Activated CD4-positive, alpha-beta T cell treated with anti-CD3 and anti-CD28 coated beads for 36 hours (primary cell): ENCODE data around the gene C14orf180. TPM values are rescaled to one million over a fixed set of nuclear protein-coding genes. Genes with fewer than 3 reads are reported as not detected.
A peak's percentile ranks its signal among the peaks of the same experiment; 100 is the strongest.

ENCODE experiments used
- ATAC-seq: fragments of 200-7000 bp; cut with Tn5 transposase; one replicate; pipeline ENCODE4 v1.10.0; 2021; ENCODE audit warnings: mild to moderate bottlenecking, moderate library complexity
- CTCF ChIA-PET: fragments of 350-600 bp; sonication (Branson Sonifier 250); formaldehyde crosslinking; loops from one replicate; lab custom pipeline; 2021; ENCODE audit warnings: antibody characterized with exemption; lab: Charles Lee
- POLR2A ChIA-PET: fragments of 350-600 bp; sonication (Branson Sonifier 250); formaldehyde crosslinking; loops from one replicate; lab custom pipeline; 2021; ENCODE audit warnings: antibody characterized with exemption, inconsistent platforms; lab: Charles Lee
- DNase-seq: peaks from one replicate; pipeline ENCODE4 v3.0.0-alpha.2; 2020
- H3K27ac Mint-ChIP-seq: one replicate; pipeline ENCODE4 v1.8.0; 2021; ENCODE audit warnings: mixed read lengths
- H3K27me3 Mint-ChIP-seq: one replicate; pipeline ENCODE4 v1.8.0; 2021; ENCODE audit warnings: mixed read lengths
- H3K36me3 Mint-ChIP-seq: one replicate; pipeline ENCODE4 v1.8.0; 2021; ENCODE audit warnings: low read depth, mixed read lengths
- H3K4me1 Mint-ChIP-seq: one replicate; pipeline ENCODE4 v1.8.0; 2021; ENCODE audit warnings: mixed read lengths
- H3K4me3 Mint-ChIP-seq: one replicate; pipeline ENCODE4 v1.8.0; 2021; ENCODE audit warnings: mild to moderate bottlenecking, moderate library complexity, mixed read lengths
- H3K9me3 Mint-ChIP-seq: one replicate; pipeline ENCODE4 v1.8.0; 2021; ENCODE audit warnings: low read depth, mixed read lengths
- intact Hi-C, 2 experiments: fragments of 100-400 bp; cut with DNase I in 1 of 2; cut with micrococcal nuclease in 1 of 2; formaldehyde crosslinking; loops; one replicate each; pipeline versions ENCODE4 v1.14.2 to v1.15.1; 2022 to 2024; cut with DNase I, micrococcal nuclease
- total RNA-seq, 2 experiments: library from RNA; stranded (reverse); gene quantifications; one replicate each; pipeline ENCODE4 v1.2.3, GENCODE V29; 2021

The C14orf180 gene
- total RNA-seq, 2 experiments from 2014 or later, result not detected

DNA sequence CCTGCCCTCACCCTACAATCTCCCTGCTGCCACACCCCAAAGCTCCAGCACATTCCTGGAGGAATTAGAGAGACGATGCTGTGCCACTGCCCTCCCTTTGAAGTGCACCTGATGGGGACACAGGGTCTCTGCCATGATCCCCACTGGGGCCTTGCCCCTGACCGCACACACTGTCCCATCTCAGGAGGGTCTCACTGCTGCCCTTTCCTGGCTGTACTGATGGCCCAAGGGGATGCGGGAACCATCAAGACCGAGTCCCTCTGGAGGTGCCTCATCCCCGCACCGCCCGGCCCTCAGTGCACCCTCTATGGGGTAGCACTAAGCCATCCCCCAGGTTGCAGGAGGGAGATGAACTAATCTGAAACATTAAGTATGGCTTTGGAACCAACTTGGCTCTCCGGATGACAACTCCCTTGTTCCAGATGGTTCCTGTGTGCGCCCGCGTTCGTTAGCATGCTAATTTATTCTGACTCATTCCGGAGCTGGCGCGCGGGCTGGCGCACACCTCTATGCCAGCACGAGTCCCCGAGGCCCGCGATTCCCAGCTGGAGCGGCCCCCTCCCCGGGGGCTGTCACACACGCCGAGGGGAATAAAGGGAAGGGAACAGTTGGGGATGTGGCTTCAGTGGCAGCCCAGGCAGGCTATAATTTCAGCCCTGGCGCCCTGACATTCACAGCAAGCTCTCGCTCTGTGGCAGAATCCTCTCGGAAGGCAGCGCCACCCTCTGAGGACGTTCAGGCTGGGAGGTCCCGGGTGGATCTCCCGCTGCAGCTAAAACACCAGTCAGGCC is 34.2 kb upstream of the C14orf180 start:
- DNase-seq (no peak), ATAC-seq (no peak)
- ChIA-PET CTCF (no interaction called here), POLR2A (no interaction called here)
- no peak overlapping the region for H3K4me3 Mint-ChIP-seq
- peaks cover 15% of the 10 kb centered on the region for H3K27me3 Mint-ChIP-seq
- H3K36me3 Mint-ChIP-seq, result no peaks in the 10 kb centered on the region
- no peak overlapping the region for H3K27ac Mint-ChIP-seq
- intact Hi-C loops, result no loop called here
- H3K9me3 Mint-ChIP-seq, result no peaks in the 10 kb centered on the region
- H3K4me1 Mint-ChIP-seq, result no peaks in the 10 kb centered on the region

DNA sequence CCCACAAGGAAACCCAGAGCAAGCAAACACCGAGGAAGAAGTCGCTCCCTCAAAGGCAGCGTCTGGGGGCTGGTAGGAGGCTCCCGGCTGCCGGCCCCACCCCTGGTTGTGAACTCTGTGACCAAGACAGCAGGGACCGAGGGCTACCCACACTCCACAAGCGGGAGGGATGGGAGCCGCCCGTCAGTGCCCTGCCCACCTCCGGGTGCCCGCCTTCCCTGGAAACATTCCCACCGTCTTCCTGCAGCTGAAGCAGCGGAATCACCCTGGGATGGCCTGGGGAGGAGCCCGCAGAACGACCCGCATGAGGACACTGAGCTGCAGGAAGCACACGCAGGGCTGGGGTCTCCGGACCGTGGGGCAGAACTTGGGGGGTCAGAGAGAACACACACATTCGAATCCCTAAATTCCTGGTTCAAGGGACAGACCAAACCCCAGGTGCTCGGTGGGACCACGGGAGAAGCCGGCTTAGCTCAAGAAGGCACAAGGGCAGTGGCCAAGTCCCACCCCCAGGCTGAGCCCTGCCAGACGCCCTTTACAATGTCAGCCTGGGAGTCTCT is 33.5 kb upstream of the C14orf180 start:
- Mint-ChIP-seq H3K27ac (no peak overlapping the region), H3K36me3 (no peaks in the 10 kb centered on the region), H3K4me3 (no peak overlapping the region), H3K27me3 (peaks cover 19% of the 10 kb centered on the region), H3K9me3 (no peaks in the 10 kb centered on the region), H3K4me1 (no peaks in the 10 kb centered on the region)
- CTCF ChIA-PET, result no interaction called here
- POLR2A ChIA-PET, result no interaction called here
- ATAC-seq (no peak), DNase-seq (no peak)
- intact Hi-C loops, result no loop called here

DNA sequence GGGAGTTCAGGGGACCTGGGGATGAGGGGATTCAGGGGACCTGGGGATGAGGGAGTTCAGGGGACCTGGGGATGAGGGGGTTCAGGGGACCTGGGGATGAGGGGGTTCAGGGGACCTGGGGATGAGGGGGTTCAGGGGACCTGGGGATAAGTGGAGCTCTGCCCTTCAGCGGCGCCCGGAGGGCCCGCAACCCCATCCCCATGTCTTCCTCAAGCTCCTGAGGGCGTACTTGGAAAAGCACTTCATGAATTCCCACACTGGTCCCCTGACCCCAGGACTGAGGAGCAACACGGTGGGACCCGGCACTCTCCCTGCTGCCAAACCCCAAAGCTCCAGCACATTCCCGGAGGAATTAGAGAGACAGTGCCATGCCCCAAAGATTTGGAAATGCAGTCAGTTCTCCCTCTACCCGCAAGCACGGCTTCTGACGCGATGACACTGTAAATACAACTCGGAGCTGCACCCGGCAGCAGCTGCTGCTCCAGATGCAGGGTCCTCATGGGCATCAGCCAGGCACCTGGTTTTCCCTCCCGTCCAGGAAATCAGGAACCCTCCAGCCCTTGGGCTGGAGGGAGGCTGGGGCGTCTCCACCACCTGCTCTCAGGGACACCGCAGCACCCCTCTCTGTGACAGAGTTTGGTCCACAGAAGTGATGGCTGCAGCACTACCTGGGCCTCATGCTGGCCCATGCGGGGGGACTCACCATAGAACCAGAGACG is 32.8 kb upstream of the C14orf180 start:
- H3K36me3 Mint-ChIP-seq, result no peaks in the 10 kb centered on the region
- intact Hi-C loops, result no loop called here
- H3K9me3 Mint-ChIP-seq, result no peaks in the 10 kb centered on the region
- no peak for DNase-seq
- H3K4me1 Mint-ChIP-seq, result no peaks in the 10 kb centered on the region
- ChIA-PET CTCF (no interaction called here), POLR2A (no interaction called here)
- no peak overlapping the region for H3K4me3 Mint-ChIP-seq
- H3K27ac Mint-ChIP-seq, result no peak overlapping the region
- ATAC-seq, result no peak
- peaks cover 20% of the 10 kb centered on the region for H3K27me3 Mint-ChIP-seq

DNA sequence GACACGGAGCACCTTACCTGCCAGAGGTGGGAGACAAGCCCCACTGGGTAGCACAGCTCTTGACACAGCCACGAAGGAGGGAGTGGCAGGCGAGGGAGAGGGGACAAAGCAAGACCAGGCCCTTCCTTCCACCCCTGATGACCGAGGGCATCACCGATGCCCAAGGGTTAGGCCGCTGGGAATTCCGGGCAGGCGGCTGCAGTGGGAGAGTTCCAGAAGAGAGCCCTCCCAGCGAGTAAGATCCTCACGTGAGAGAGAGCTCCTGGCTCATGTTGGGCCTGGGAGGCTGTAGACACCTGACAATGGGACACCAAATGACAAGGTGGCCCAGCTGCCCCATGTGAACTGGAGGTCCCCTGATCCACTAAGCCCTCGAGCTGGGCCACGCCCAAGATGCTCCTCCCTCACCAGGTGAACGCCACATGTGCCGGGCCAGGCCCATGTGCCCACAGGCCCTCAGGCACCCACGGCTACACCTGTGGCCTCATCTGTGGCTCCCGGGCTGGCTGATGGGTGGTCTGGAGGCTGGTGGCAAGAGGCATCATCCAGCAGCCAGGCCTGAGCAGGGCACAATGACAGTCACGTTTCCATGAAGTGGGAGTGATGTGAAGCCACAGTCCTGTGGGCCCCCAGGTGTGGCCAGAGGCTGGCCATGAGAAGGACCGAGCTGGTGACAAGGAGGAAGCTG is 32.1 kb upstream of the C14orf180 start:
- ChIA-PET CTCF (no interaction called here), POLR2A (no interaction called here)
- intact Hi-C loops, result no loop called here
- Mint-ChIP-seq H3K27ac (no peak overlapping the region), H3K4me1 (no peaks in the 10 kb centered on the region), H3K27me3 (peaks cover 17% of the 10 kb centered on the region), H3K9me3 (no peaks in the 10 kb centered on the region), H3K4me3 (no peak overlapping the region), H3K36me3 (no peaks in the 10 kb centered on the region)
- DNase-seq, result peak; percentile 1
- no peak for ATAC-seq

DNA sequence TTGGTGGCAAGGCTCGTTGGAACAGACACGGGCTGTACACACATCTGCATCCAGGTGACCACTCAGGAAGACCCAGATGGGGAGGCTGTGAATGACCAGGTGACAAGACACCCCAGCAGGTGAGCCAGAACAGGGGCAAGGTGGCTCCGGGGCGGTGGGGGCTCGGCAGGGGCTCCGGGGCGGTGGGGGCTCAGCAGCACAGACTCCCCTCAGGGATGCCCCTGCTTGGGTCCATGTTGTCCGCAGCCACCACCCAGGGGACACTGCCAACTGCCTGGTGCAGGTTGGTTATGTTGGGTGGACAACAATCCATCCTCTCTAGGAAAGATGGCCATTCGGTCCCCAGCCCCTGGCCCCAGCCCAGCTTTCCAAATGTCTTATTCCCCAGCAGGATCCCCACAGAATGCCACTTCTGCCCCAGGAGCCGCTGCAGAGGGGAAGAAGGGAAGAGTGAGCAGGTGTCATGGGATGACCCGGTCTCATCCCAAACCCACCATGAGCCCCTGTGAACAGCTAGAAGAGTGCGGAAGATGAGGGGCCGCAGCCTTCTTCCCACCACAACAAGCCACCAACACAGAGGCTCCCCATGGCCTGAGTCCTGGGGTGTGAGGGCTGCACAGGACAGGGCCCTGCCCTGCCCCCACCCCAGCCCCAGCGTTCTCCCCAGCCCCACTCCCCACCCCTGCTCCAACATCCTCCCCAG is 31.4 kb upstream of the C14orf180 start:
- H3K4me1 Mint-ChIP-seq, result no peaks in the 10 kb centered on the region
- peak; percentile 2 for DNase-seq
- no peak for ATAC-seq
- H3K27ac Mint-ChIP-seq, result no peak overlapping the region
- no peaks in the 10 kb centered on the region for H3K36me3 Mint-ChIP-seq
- no peak overlapping the region for H3K4me3 Mint-ChIP-seq
- CTCF ChIA-PET, result no interaction called here
- no peaks in the 10 kb centered on the region for H3K9me3 Mint-ChIP-seq
- peaks cover 17% of the 10 kb centered on the region for H3K27me3 Mint-ChIP-seq
- intact Hi-C loops, result no loop called here
- POLR2A ChIA-PET, result no interaction called here

DNA sequence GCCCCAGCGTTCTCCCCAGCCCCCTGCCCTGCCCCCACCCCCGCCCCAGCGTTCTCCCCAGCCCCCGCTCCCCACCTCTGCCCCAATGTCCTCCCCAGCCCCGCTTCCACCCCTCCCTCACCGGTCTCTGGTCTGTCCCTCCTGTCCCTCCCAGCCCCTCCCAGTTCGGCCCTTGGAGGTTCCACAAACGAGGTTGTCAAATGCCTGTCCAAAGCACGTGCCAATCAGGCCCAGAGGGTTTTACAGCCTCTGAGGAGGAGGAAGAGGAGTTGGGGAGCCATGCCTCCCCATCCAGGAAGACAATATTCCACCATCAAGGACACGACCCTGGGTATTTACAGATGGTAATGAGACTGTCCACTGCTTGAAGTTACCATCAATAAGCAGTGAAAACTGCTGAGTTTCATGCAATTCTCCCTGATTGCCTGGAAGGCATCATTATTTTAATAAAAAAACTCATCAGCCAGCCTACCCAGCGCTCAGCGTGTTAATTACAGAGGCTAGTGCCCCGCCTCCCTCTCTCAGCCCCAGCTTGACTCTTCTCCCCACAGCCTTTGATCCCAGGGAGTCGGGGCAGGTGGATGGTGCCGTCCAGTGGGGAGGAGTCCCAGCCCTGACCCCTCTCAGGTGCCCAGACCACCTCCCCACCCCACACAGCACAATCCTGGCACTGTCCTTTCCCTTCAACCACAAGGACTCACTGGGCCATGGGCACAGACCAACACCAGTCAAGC is 30.6 kb upstream of the C14orf180 start:
- Mint-ChIP-seq H3K36me3 (no peaks in the 10 kb centered on the region), H3K4me3 (no peak overlapping the region), H3K4me1 (no peaks in the 10 kb centered on the region), H3K27me3 (peaks cover 14% of the 10 kb centered on the region), H3K9me3 (no peaks in the 10 kb centered on the region), H3K27ac (no peak overlapping the region)
- intact Hi-C loops, result no loop called here
- ChIA-PET CTCF (no interaction called here), POLR2A (no interaction called here)
- no peak for DNase-seq
- ATAC-seq, result no peak

DNA sequence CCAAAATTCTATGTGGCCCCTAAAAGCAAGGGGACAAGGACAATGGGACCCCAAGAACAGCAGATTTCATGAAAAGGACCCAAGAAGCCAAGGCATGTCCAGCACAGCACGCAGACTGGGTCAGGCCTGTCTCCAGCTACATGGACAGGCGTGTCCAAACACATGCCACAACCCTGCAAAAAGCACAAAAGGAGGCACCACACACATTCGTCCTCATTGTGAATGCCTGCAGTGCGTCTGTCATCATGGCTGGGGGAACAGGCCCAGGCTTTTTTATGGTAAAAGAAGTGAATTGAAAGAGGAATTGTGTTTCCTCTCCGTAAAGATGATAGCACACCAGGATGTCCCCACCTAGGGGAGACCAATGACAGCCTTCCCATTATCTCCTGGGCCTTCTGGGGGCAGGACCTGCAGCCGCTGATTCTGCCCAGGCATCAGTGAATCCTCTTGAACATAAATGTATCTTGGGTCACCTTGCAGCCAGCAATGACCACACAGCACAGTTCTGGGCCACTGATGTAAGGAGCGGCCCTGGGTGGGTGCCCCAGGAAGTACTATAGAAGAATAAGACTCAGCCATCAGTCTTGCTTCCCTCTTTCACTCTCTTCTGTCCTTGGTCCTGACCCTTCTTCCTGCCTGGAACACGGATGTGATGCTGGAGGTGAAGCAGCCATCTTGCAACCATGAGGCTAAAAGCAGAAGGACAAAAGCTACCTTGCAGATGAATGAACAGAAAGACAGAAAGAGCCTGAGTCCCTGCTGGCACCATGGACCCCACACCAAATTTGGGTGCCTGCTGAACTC is 29.8 kb upstream of the C14orf180 start:
- Mint-ChIP-seq H3K27ac (no peak overlapping the region), H3K36me3 (no peaks in the 10 kb centered on the region), H3K27me3 (peaks cover 13% of the 10 kb centered on the region), H3K9me3 (no peaks in the 10 kb centered on the region), H3K4me1 (no peaks in the 10 kb centered on the region), H3K4me3 (no peak overlapping the region)
- ATAC-seq, result no peak
- DNase-seq, result peak; percentile 1
- intact Hi-C loops, result no loop called here
- ChIA-PET POLR2A (no interaction called here), CTCF (no interaction called here)

DNA sequence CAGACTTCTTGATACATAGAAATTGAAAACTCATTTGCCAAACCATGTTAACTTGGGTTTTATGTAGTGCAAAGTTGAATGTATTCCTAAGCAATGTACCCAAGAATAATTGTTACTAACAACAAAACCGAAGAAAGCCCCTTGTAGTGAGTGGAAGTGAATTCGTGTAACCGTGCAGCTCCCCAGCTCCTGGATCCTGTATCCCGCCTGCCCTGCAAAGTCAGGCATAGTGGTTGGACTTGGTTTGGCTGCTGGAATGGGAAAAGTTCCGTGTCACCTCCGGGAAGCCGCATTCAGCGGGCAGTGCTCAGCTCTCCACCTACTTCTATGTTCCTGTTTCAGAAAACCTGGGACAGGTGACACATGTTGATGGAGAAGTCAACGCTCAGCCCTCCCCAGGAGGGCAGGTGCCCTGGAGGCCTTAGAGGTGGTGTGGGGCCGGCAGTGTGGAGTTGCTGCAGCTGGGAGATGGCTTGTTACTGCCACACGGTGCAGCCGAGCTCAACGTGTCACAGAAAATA is 29.2 kb upstream of the C14orf180 start:
- intact Hi-C loops, result no loop called here
- DNase-seq (no peak), ATAC-seq (no peak)
- Mint-ChIP-seq H3K4me1 (no peaks in the 10 kb centered on the region), H3K9me3 (no peaks in the 10 kb centered on the region), H3K36me3 (no peaks in the 10 kb centered on the region), H3K27ac (no peak overlapping the region), H3K27me3 (peaks cover 11% of the 10 kb centered on the region), H3K4me3 (no peak overlapping the region)
- ChIA-PET POLR2A (no interaction called here), CTCF (no interaction called here)

DNA sequence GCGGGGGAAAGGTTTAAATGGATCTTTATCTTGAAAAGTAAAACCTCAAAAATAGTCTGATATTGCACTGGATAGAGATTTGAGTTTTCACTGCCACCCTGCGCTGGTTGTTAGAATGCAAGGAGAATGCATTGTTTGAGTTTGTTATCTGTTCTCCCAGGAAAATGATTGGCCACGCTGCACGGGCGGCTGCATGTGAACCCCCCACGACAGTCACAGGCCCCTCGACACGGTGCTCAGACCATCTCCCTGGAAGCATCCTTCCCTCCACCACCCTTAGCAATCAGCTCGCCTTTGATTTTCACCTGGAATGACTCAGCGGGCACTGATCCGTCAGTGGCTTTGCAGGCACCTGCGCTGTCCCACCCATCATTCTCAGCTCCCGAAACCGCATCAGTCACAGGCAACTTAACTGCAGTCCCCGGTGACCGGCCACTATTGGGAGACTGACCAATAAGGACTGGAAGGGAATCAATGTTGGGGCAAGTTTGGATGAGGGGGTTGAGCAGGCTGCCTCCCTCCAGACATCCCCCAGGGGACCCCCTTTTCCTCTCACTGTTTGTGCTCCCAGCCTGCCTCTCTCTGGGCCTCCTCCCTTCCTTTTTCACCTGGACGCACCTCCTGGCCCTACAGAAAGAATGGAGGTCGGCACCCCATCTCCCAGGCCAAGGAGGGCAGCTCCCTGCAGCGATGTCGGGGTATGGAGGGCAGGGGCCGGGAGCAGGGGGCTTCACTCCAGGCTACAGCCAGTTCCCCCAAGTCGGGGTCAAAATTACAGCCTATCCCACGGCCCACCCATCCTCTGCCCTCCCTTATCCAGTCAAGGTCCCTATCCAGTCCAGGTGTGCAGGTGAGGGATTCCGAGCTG is 28.5 kb upstream of the C14orf180 start:
- no peak overlapping the region for H3K4me3 Mint-ChIP-seq
- H3K36me3 Mint-ChIP-seq, result no peaks in the 10 kb centered on the region
- no peak for ATAC-seq
- no peaks in the 10 kb centered on the region for H3K9me3 Mint-ChIP-seq
- ChIA-PET POLR2A (no interaction called here), CTCF (no interaction called here)
- no peak overlapping the region for H3K27ac Mint-ChIP-seq
- intact Hi-C loops, result no loop called here
- H3K27me3 Mint-ChIP-seq, result peaks cover 11% of the 10 kb centered on the region
- peak; percentile 2 for DNase-seq
- H3K4me1 Mint-ChIP-seq, result no peaks in the 10 kb centered on the region
